ENCODE data around the gene ZNF26. TPM values are rescaled to one million over a fixed set of nuclear protein-coding genes. Genes with fewer than 3 reads are reported as not detected.

ZNF26 gene
- total RNA-seq, 1 experiment from 2014 or later = 22.1 TPM

GRCh38 chr12:132945806-132946205 lies 40.4 kb upstream of the ZNF26 start:
- H3K4me3 ChIP-seq (ENCODE audit: low read depth in 2 of 2, low read length in 2 of 2) = no peak overlapping the region
- CTCF ChIA-PET = no interaction called here
- no peak for TF ChIP-seq CTCF (IDR thresholded peaks at IDR 0.05)
- TF ChIP-seq SIN3A (IDR thresholded peaks at IDR 0.05; ENCODE audit: borderline replicate concordance, insufficient read depth, low read depth, low read length) = no peak
- TF ChIP-seq POLR2AphosphoS5 (IDR thresholded peaks at IDR 0.05; ENCODE audit: low read depth, low read length) = no peak
- no peak for TF ChIP-seq REST (IDR thresholded peaks at IDR 0.05; ENCODE audit: insufficient read depth in 1 of 2, low read depth in 2 of 2, low read length in 1 of 2)
- TF ChIP-seq TCF7L2 (IDR thresholded peaks at IDR 0.05; ENCODE audit: low read depth, low read length) = no peak
- no peaks in the 10 kb centered on the region for H3K4me1 ChIP-seq (ENCODE audit: control insufficient read depth, insufficient read depth, low read length)
- peaks cover 10% of the 10 kb centered on the region; the same call in 1 of the 2 replicates for H3K36me3 ChIP-seq (ENCODE audit: control insufficient read depth, insufficient read depth, low read length)
- no peaks in the 10 kb centered on the region for H3K27me3 ChIP-seq (ENCODE audit: control insufficient read depth, insufficient read depth, low read length)
- POLR2A ChIA-PET = interaction anchor here (0.5 kb wide), 1 partner anchor 263 kb away, joined by 6 read pairs; no protein-coding TSS in a partner anchor
- H3K27ac ChIP-seq (ENCODE audit: low read length) = no peak overlapping the region
- BruUV-seq (replicated peaks) = no TSS peak
- H3K9me3 ChIP-seq (ENCODE audit: control insufficient read depth, insufficient read depth, low read depth, low read length) = peaks cover 63% of the 10 kb centered on the region
- ATAC-seq = no peak
- in situ Hi-C loops (cut with HindIII; ENCODE audit: low pct_unique_long_range_greater_than_20kb, low sequenced_read_pairs) = no loop called here
- no peak for DNase-seq (ENCODE audit: low read depth, low spot score)
- intact Hi-C loops (cut with micrococcal nuclease; ENCODE audit: unreplicated experiment) = no loop called here

- Histone ChIP-seq H3K27me3 (ENCODE audit: control insufficient read depth, insufficient read depth, low read length) (no peaks in the 10 kb centered on the region), H3K36me3 (ENCODE audit: control insufficient read depth, insufficient read depth, low read length) (peaks cover 10% of the 10 kb centered on the region; the same call in 1 of the 2 replicates), H3K9me3 (ENCODE audit: control insufficient read depth, insufficient read depth, low read depth, low read length) (peaks cover 65% of the 10 kb centered on the region; the same call in 1 of the 2 replicates), H3K4me3 (ENCODE audit: low read depth in 2 of 2, low read length in 2 of 2) (no peak overlapping the region), H3K27ac (ENCODE audit: low read length) (no peak overlapping the region), H3K4me1 (ENCODE audit: control insufficient read depth, insufficient read depth, low read length) (no peaks in the 10 kb centered on the region)
- DNase-seq (ENCODE audit: low read depth, low spot score) (no peak), ATAC-seq (no peak)
- ChIA-PET POLR2A (interaction anchor here (0.5 kb wide), 1 partner anchor 262 kb away, joined by 6 read pairs; no protein-coding TSS in a partner anchor), CTCF (no interaction called here)
- no peak for TF ChIP-seq SIN3A (IDR thresholded peaks at IDR 0.05; ENCODE audit: borderline replicate concordance, insufficient read depth, low read depth, low read length)
- no peak for TF ChIP-seq TCF7L2 (IDR thresholded peaks at IDR 0.05; ENCODE audit: low read depth, low read length)
- no peak for TF ChIP-seq POLR2AphosphoS5 (IDR thresholded peaks at IDR 0.05; ENCODE audit: low read depth, low read length)
- TF ChIP-seq REST (IDR thresholded peaks at IDR 0.05; ENCODE audit: insufficient read depth in 1 of 2, low read depth in 2 of 2, low read length in 1 of 2) = no peak
- TF ChIP-seq CTCF (IDR thresholded peaks at IDR 0.05) = no peak
- in situ Hi-C loops (cut with HindIII; ENCODE audit: low pct_unique_long_range_greater_than_20kb, low sequenced_read_pairs) = no loop called here
- intact Hi-C loops (cut with micrococcal nuclease; ENCODE audit: unreplicated experiment) = no loop called here
- no TSS peak for BruUV-seq (replicated peaks)
These were observed 39.8 kb upstream of the ZNF26 start for GRCh38 chr12:132946246-132946820.
